Cerebellar nuclear complex (tissue), 1 donor: Measurements from ENCODE around the gene GARIN3.
A peak's percentile ranks its signal among the peaks of the same experiment; 100 is the strongest.
"Not testable (repeated sequence)": the region's sequence is repeated elsewhere in the genome, so short reads cannot be mapped to it uniquely, and the experiment has no call there.

Experiments
- DNase-seq, 2 experiments: peaks; one replicate each; lab custom pipeline; 2025; lab: John Stamatoyannopoulos, UW

The GARIN3 gene

DNA sequence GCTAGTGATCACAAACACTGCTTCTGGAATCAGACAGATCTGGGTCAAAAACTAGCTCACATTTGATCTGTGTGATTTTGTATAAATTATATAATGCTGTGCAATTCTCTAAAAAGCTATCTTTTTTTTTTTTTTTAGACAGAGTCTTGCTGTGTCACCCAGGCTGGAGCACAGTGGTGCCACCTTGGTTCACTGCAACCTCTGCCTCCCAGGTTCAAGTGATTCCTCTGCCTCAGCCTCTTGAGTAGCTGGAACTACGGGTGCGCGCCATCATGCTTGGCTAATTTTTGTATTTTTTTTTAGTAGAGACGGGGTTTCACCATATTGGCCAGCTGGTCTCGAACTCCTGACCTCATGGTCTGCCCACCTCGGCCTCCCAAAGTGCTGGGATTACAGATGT lies 19.1 kb upstream of the GARIN3 start:
- DNase-seq, result not testable (repeated sequence)

DNA sequence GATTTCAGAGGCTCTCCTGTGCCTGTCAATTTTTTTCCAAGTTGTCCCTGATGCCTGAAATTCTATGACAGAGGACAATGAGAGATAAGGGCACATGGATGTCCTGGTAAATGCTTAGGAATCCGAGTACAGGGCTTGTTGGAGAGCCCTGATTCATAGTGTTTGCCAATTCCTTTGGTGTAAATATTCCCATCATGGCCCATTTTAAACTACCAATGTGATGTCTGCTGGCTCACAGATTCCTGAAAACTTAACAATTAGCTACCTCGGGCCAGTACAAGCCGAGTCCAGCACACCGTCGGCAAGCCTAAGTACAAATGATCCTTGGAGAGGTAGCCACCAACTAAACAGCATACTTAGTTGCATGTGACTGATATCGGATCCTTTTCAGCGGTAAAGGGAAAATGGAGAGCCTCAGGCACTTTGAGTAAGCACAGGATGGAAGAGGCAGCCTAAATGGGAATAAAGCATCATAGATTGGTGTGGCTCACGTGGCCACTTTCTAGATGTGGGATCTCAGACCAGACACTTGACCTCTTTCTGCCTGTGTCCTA lies 18.1 kb upstream of the GARIN3 start:
- DNase-seq, result no peak

DNA sequence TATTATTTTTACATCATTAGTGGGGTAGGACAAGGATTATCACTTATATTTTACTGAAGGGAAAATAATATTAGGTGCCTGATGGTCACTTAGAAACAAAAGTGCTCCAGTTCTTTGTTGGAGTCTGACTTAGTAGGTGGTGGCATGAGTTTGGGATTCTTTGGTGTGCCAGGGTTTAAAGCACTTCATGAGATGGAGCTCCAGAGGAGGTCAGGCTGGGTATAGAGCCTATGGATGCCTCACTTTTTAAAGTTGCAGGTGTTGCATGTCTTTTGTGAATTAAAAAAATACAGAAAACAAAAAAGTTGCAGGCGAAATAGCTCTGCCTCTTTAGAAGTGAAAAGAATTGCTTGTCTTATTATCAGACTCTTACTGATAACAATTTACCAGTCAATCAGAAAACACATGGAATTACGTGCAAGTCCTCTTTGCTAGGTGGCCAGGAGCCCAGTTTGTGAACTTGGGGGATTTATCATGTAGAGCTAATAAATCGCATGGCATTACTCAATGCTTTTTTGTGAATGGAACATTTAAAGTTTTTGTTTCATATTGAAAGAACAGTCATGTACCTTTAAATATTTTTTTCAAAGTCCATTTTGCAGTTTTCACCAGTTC lies 16.2 kb upstream of the GARIN3 start:
- DNase-seq, result no peak

DNA sequence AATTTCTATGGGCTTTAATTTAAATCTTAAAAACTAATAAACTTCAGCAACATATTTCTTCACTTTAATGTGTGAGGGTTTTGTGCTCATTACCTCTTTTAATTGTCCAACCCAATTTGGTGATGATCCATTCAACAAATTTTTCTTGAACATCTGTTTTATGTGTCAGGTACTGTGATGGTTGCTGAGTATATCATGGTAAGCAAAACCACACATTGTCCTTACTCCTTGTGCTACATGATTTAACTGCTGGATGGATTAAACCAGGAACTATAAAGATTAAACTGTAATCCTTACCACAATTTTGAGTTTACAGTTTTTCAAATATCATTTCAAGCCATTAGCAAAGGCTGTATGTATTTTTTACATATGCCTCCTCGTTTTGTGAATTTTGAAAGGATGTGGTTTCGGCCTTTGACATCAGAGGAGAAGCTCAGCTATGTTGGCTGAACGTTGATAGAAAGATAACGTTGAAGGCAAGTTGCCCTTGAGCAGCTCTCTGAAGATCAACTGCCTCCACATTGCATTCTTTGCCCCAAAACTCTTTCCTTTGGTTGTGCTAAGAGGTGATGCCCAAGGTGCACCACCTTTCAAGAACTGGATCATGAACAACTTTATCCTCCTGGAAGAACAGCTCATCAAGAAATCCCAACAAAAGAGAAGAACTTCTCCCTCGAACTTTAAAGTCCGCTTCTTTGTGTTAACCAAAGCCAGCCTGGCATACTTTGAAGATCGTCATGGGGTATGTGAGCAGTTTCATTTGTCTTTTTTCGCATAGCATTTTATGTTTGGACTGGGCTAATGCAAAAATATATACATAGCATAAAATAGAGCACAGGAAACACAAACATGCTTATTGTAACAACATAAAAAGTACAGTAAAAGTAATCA lies 14.6 kb upstream of the GARIN3 start, which contains the start of gene ITK:
Gene ITK, plus strand, starts transcription at position 467 of the 891 bp plus-strand sequence. Its CDS starts 138 bp downstream, at position 605.
- DNase-seq, result no peak

DNA sequence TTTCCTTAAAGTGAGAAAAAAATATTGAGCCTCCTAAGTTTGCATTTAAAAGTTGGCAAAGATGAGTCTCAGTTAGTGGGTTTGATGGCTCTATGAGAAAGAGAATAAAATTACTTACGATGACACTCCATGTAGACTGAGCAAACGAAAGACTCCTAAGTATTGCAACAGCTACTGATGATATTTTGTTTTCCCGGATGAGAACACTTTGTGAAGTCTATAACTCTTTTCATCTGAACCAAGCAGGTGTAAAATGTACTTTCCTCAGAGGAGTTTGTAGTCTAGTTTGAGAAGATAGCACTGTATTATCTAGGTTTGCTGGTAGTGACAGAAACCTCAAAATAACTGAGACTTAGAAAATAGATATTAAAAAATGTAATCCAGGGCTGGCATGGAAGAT lies 12.9 kb upstream of the GARIN3 start:
- no peak for DNase-seq

DNA sequence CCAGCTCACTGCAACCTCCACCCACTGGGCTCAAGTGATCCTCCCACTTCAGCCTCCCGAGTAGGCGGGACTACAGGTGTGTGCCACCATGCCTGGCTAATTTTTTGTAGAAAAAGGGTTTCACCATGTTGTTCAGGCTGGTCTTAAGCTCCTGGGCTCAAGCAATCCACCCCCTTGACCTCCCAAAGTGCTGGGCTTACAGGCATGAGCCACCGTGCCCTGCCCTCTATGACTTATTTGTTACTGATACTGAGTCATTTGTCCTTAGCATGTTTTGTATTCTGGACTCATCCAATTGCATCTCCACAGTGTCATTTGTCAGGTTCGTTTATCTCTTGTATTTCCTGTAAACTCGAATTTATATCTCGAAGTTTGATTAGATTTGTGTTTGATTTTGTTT lies 11.9 kb upstream of the GARIN3 start:
- DNase-seq, result no peak

DNA sequence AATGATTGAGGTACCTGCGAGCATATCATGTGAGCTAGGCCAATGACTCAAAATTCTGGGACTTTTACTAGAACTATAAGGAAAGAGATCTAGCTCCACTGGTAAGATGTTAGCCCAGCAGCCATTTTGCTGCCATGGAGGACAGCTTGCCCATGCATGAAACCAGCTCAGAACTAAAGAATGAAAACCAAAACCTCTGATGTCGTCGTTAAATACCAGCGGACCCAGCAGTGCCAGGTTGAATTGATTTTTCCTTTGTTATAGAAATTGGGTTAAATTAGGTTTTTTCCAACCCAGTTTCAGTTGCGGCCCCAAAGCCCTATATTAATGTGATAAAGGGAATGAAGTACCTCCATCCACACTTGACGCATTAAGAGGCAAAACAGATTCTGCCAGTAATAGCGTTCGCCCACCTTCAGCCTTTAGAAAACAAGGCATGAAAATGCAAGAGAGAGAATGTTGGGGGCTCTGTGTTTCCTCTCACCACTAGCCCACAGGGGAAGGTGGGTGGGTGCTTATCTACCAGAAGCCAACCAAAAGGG lies 9.1 kb upstream of the GARIN3 start:
- DNase-seq, result no peak

DNA sequence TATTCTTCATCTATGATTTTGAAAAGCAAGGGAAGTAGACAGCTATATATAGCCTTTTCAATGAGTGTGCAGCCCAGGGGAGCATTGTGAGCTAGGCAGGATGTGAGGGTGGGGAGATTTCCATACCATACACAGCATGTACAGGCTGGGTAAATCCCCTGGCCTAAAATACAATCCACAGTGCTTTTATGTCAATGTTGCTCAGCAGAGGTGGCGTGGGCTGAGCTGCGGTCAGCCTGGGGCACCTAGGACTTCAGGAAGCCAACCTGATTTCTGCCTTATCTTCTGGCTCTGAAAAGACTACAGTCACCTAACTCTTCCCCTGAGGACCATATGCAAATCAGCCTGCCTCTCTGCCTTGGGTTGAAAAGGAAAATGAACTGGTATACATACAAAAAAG lies 6.3 kb upstream of the GARIN3 start:
- no peak for DNase-seq

DNA sequence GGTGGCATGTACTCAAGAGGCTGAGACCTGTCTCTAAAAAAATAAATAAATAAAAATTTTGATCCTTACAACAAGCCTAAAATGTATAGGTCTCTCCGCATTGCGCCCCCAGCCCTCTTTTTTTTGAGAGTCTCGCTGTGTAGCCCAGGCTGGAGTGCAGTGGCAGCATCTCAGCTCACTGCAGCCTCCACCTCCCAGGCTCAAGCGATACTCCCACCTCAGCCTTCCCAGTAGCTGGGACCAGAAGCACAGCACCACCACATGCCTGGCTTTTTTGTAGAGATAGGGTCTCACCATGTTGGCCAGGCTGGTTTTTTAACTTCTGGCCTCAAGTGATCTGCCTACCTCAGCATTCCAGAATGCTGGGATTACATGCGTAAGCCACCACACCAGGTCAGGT lies 2.2 kb upstream of the GARIN3 start:
- DNase-seq, result no peak

DNA sequence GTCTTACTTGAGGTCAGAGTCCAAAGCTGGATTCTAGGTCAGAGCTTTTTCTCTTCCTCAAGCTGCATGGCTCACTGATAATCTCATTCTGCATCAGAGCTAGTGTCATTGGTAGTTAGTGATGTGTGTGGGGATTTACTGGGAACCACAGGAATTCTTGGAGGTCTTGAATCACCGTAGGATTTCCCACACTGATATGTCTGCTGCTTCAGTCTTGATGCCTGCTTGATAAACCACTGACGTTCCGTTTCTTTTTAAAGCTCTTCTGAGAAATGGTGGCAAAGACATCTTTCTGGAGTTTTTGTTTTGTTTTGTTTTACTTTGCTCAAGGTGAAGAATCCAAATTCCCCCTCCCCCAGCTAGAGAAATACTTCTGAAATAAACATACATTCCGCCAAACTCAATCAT lies 1.2 kb upstream of the GARIN3 start:
- no peak for DNase-seq

DNA sequence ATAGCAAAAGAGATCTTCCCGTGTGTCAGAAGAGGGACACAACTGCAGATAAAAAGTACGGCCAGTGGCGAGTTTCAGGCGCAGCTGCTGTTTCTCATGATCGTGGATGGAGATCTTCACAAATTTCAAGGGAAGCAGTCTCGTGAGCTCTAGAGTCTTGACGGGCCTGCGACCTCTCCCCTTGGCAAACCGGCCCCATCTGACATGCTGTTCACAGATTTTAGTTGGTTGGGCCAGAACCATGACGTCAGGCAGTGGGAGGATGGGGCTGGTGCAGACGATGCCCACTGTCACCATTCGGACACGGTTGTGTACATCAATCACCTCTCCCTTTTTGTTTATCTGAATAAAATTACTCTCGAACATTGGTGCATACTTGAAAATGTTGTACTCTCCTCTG lies 396 bp downstream of the GARIN3 start:
- no peak for DNase-seq

DNA sequence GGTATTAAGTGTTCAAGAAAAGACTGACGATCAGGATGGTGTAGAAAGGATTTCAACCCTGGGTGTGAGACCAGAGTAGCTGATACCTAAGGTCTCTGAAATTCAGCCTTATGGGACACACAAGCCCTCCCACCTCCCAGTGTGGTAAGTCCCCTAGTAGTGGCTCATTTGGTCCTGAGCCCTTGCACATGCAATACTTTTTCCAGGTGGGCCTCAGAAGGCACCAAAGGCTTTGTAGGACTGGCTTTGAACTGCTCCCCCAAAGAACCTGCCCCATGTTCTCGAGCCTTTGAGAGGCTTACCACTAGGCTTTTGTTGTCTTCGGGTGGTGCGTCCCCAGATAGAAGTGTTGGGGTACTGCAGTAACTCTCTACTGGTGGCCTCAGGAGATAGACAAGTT lies 803 bp downstream of the GARIN3 start:
- DNase-seq, result no peak

DNA sequence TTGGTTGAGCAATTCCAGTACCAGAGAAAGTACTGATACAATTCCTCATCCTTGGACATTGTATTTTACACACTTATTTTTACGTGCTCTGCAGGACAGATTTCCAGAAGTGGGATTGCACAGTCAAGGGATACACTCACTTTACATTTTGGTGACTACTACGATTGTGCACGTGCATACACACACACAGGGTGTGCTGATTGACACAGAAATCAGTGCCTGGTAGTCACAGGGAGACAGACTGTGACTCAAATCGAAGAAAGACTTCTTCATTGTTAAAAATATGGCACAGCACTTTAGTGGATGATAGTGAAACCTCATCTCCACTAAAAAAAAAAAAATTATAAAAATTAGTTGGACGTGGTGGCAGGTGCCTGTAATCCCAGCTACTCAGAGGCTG lies 1.5 kb downstream of the GARIN3 start:
- no peak for DNase-seq

DNA sequence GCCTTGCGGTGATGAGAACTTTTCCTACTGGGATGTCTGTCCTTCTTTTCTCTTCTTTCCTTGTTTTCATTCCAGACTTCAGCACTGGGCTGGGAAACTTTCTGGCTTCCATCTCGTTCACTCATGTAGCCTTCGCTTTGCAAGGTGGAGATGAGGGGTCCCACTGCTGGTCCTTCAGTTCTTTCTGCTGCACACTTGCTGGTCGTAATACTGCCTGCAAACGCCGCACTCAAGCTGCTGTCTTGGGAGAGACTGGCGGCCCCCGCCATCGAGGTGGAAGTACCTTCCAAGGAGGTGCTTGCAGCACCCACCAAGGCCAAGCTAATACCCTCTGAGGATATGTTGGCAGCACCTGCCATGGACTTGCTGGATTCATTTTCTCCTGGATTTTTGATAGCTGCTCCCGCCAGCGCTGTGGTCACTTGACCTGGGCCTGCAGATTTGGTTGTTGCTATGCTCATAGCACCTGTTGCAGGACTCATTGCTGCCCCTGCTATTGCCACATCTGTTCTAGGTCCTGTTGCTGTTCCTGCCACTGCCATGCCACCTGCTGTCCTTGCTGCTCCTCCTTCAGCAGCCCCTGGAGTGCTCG lies 3.0 kb downstream of the GARIN3 start:
- DNase-seq, result no peak

DNA sequence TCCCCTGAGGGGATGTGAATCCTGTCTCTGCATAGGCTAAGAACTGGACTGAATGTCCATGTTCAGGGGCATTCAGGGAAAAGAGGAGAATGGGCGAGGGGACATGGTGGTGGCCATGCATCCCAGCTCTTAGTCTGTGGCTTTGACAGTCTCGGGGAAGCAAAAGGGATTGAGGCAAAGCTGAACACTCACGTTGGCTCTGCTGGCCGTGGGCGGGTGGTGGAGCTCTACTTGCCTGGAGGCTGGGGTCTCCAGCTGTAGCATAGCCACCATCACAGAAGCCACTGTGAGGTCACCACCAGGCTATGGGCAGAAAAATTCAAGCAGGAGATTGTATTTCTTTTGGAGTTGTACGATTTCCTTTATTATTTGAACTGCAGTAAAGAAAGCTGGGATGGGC lies 4.1 kb downstream of the GARIN3 start:
- no peak for DNase-seq

DNA sequence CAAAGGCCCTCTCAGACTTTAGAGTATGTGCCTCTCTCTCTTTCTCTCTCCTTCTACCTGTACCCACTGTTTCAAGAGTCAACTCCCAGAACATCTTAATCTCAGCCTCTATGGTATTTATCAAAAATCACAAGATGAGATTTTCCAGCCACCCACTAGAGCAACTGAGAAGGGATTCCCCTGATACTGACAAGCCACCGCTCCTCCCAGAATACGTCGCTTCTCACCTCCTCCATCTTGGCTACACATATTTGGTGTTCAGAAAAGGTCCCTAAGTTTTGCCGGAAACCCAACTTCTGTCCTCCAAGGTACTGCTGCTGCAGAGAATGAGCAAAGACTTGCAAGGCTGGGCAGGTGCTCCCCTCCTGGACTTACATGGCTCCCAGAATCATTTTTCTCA lies 6.1 kb downstream of the GARIN3 start:
- no peak for DNase-seq

DNA sequence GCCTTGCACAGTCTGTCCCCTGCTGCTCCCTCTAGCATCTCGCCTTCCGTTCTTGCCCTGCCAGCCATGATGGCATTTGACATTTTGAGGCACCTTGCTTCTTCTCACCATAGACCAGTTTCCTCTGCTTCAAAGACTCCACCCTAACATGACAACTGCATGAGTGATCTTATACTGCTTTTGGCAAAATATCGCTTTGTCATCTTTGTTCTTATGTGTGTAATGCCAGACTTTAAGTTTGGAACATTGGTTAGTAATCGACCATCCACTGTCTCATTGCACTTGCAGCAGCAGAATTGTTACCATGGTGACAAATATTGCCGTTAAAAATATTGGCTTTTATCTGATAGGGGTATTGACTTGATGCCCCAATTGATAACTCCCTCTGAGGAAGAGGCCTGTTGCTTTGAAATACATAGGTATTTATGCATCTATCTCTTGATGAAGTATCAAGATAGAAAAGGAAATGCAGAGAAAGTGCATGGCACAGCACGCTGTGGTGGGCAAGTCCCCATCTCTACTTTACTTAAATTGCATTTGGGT lies 6.8 kb downstream of the GARIN3 start:
- no peak for DNase-seq

DNA sequence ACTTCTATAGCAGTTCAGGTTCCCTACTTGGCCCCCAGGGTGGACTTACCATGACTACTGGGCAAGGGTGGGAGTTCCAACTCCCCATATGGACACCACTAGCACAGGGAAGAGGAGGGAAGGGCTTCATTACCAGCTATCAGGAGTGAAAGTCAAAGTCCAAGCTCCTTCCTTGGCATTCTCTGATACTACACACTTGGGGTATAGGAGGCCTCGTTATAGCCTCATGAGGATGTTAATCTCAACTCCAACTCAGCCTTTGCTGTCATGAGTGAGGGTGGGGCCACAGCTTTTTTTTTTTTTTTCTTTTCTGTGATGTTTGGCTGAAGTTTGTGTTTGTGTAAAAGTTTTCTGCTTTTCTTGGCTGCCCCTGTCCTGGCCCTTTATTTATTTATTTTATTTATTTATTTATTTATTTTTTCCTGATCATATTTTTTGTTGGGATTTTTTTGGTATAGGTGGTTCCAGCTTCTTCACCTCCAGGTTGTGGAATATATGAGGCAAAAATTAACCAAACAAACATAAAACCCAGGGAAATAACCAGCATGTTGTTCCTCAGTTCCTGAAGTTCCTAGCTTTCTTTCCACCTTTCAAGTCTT lies 8.7 kb downstream of the GARIN3 start:
- no peak for DNase-seq

DNA sequence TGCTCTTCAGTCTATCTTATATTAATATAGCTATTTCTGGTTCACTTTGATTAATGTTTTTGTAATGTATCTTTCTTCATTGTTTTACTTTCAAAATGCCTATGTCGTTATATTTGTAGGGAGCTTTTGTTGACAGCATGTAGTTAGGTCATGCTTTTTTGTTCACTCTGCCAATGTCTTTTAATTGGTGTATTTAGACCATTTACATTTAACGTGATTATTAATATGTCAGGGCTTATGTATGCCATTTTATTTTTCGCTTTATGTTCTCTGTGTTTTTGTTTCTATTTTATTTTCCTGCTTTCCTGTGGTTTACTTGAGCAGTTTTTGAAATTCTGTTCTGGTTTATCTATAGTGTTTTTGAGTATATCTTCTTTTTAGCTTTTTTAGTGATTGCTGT lies 10.8 kb downstream of the GARIN3 start:
- DNase-seq, result no peak

DNA sequence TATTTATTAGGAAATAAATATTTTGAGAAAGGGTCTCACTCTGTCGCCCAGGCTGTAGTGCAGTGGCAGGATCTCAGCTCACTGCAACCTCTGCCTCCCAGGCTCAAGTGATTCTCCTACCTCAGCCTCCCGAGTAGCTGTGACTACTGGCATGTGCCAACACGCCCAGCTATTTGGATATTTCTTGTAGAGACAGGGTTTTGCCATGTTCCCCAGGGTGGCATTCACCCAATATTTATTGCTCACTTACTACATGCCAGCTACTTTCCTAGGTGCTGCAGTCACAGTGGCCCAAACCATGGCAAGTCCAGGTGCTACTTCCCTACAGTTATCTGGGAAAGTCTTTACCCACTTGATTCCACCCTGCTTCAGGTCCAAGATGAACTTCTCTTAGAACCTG lies 15.1 kb downstream of the GARIN3 start:
- DNase-seq, result no peak

DNA sequence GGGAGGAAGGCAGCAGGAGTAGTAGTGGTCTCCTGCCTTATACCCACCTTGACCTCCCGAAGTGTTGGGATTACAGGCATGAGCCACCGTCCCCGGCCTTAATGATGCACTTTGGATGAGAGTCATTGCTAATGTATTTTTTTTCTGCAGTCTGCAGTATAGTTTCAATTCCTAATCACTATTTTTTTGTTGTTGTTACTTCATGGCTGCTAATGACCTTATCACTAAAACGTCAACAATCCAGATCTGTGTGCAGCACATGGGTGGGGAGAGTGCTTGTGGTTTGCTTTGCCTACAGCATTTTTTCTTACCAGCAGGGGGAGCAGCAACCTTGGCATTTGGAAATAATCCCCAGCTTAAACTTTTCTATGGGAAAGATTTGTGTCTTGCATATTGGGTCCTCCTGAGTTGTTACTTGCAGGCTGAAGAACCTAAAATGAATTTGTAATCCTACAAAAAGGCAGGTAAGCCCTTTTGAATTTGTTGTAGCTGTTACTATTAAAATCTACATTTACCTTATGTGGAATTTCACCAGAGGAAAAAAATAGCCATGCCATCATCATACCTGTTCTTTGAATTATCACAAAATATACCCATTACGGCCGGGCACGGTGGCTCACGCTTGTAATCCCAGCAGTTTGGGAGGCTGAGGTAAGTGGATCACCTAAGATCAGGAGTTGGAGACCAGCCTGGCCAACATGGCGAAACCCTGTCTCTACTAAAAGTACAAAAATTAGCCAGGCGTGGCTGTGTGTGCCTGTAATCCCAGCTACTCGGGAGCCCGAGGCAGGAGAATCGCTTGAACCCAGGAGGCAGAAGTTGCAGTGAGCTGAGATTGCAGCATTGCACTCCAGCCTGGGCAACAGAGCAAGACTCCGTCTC lies 17.1 kb downstream of the GARIN3 start:
- DNase-seq, result peak in 1 of 2 experiments; percentile 7
